H1 (cell line): ENCODE results near the gene CXCL16. TPM values are rescaled to one million over a fixed set of nuclear protein-coding genes. Genes with fewer than 3 reads are reported as not detected.

ENCODE experiments used
- BACH1 ChIP-seq: IDR thresholded peaks from 2 replicates; pipeline ENCODE4 v1.6.1; 2012; ENCODE audit warnings: low read length, improper control_type of control experiment
- KDM5A ChIP-seq: fragments of 200-600 bp; IDR thresholded peaks from 2 replicates; pipeline ENCODE4 v1.7.1; 2012; ENCODE audit warnings: mild to moderate bottlenecking, low read length, inconsistent platforms, mixed read lengths
- PHF8 ChIP-seq: fragments of 200-600 bp; sonication (generic); conservative IDR thresholded peaks from 2 replicates; pipeline ENCODE4 v1.7.1; 2012; ENCODE audit warnings: low read depth, mild to moderate bottlenecking, inconsistent platforms, low read length, moderate library complexity
- RFX5 ChIP-seq: IDR thresholded peaks from 2 replicates; pipeline ENCODE4 v1.6.1; 2011; ENCODE audit warnings: low read depth, low read length, improper control_type of control experiment, borderline replicate concordance
- SIN3A ChIP-seq, 2 experiments: IDR thresholded peaks in 1 of 2; conservative IDR thresholded peaks in 1 of 2; 2 replicates each; pipeline ENCODE4 v1.6.1; 2011 to 2012; ENCODE audit warnings: low read length in 2 of 2, improper control_type of control experiment in 1 of 2, low read depth in 1 of 2, mild to moderate bottlenecking in 1 of 2
- SIRT6 ChIP-seq: IDR thresholded peaks from one replicate; pipeline ENCODE4 v1.7.1; 2012; ENCODE audit warnings: low read length, inconsistent platforms
- TAF1 ChIP-seq: IDR thresholded peaks from 2 replicates; pipeline ENCODE4 v1.6.1; 2011; ENCODE audit warnings: mild to moderate bottlenecking, low read depth, low read length
- ZNF274 ChIP-seq: IDR thresholded peaks from 2 replicates; pipeline ENCODE4 v1.7.0; 2012; ENCODE audit warnings: low read length, borderline replicate concordance; ENCODE audit errors: extremely low read depth
- polyA plus RNA-seq, 7 experiments: library from polyadenylated mRNA; depleted of rRNA in 3 of 7; stranded (reverse) in 5 of 7; unstranded in 2 of 7; fragments of >200 nt in 5 of 7; fragments of 200-250 nt in 2 of 7; gene quantifications; 1 replicate in 5 of 7; 2 replicates in 1 of 7; 4 replicates in 1 of 7; pipeline versions ENCODE4 v1.2.1 to v1.2.3, GENCODE V29; 2011 to 2013; ENCODE audit warnings: missing spikeins in 2 of 7, mixed read lengths in 2 of 7
- total RNA-seq: library from RNA; stranded (reverse); fragmentation: NEBNext Ultra II Directional; extraction: Animal tissue kit (Norgen Biotek cat#: 25700); gene quantifications from 2 replicates; pipeline ENCODE4 v1.2.1, GENCODE V29; 2021

CXCL16 gene
- total and polyA plus RNA-seq, 2 of the 8 experiments (the other 6 are each of a cell fraction or from before 2014, with no cell fraction given): 3.5 to 4.8 TPM

GRCh38 chr17:4703330-4703691, 36.4 kb downstream of the CXCL16 start (continued):
- no peak for TF ChIP-seq KDM5A
- TF ChIP-seq SIRT6: no peak
- TF ChIP-seq BACH1: no peak
- no peak for TF ChIP-seq ZNF274
- no peak for TF ChIP-seq PHF8
- TF ChIP-seq RFX5: no peak
- TF ChIP-seq TAF1: no peak
- no peak for TF ChIP-seq SIN3A (conservative IDR thresholded peaks at IDR 0.05 in 1 of 2, IDR thresholded peaks at IDR 0.05 in 1 of 2; ENCODE audit: low read depth in 1 of 2, low read length in 2 of 2)
